ENCODE results near the gene LIX1L.

Gene LIX1L

DNA sequence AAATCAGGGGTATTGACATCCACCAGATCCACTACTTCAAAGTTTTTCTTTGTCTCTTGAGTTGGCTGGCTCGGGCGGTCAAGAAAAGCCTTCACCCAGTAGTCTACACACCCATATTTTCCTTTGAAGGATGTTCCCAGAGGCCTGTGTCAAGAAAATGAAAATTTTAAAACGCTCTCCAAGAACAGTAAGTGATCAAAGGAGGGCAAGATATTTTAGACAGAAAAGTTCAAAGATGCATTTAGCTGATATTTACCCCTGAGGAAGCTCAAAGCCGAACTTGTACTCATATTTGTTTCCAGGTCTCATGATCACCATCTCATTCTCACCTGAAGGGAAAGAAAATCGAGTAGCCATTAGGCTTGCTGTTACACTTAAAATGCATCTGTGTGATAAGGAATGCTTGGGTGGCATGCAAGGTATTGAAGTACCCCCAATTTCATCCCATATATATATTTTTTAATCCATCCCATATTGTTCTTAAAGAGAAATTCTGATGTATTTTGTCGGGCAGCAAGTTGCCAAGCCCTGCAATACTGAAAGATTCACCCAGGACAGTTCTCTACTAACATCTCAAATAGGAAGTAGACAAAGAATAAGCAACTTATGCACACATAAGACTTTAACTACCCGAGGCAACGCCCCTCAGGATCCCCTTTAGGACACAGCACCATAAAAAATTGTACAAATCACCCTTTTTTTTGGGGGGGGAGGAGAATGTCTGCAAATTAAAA is 37.5 kb upstream of the LIX1L start:
- TF ChIP-seq, protein P1, sequence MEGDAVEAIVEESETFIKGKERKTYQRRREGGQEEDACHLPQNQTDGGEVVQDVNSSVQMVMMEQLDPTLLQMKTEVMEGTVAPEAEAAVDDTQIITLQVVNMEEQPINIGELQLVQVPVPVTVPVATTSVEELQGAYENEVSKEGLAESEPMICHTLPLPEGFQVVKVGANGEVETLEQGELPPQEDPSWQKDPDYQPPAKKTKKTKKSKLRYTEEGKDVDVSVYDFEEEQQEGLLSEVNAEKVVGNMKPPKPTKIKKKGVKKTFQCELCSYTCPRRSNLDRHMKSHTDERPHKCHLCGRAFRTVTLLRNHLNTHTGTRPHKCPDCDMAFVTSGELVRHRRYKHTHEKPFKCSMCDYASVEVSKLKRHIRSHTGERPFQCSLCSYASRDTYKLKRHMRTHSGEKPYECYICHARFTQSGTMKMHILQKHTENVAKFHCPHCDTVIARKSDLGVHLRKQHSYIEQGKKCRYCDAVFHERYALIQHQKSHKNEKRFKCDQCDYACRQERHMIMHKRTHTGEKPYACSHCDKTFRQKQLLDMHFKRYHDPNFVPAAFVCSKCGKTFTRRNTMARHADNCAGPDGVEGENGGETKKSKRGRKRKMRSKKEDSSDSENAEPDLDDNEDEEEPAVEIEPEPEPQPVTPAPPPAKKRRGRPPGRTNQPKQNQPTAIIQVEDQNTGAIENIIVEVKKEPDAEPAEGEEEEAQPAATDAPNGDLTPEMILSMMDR (IDR thresholded peaks at IDR 0.05) = no peak

GRCh38 chr1:145994391-145995120 is 36.7 kb upstream of the LIX1L start:
- TF ChIP-seq, protein P1 (IDR thresholded peaks at IDR 0.05) = no peak

DNA sequence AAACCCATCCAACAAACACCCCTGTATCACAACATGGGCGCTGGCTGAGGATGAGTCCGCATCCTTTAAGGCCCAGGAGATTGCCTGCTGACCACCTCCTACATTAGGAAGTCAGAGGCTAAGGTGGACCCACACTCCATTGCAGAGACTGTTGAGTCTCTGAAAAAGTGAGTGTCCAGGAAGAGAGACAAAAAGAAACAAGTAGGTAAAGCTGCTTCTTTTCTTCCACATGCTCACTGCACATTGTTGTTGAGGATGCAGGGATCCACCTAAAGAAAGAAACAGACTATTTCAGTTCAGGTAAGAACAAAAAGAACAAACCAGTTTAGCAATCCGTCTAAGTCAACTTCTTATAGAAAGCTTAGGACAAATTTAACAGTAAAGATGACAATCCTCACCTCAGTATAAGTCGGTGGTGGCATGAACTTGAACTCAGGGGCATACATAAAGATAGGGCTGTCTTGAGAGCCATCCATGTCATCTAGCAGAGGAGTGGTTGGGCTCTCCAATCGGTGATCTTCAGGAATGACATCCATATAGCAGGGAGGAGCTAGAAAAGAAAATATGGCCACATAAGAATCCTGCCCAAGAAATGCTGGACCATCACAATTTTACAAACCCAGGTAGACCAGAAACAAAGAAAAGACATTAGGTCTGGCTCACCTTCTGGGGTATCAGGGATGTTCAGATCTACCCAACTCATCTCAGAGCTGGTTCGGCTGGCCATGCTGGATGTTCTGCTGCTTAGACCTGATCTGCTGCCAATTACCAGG is 36.0 kb upstream of the LIX1L start:
- TF ChIP-seq, protein P1 (IDR thresholded peaks at IDR 0.05) = no peak

DNA sequence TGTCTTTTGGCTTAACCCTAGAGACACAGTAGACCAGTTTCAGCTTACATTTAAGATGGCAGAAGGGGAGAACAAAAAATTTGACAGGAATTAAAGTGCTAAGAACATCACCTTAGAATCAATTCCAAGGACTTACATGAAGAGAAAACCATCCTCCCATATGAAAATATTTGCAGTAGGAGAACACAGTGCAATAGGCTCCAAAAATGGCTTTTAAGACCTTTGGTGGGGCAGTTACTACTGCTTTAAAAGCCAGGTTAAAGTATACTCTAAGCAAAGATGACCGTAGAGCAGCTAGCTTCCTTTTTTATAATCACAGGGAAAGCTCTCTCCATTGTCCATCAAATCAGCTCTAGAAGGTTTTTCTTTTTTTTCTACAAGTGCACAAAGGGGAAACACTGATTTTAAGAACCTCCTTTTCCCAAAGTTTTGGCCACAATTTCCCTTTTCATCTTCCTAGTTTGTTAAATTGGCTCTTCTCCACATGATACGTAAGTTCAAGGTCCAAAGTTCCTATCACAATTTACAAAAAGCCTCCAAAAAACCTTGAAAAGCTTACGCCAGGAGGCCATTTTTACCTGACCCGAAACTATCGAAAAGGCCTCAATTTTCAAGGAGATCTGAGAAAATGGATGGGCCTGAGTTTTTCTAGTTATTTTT is 35.3 kb upstream of the LIX1L start:
- TF ChIP-seq, protein P1 (IDR thresholded peaks at IDR 0.05) = no peak

DNA sequence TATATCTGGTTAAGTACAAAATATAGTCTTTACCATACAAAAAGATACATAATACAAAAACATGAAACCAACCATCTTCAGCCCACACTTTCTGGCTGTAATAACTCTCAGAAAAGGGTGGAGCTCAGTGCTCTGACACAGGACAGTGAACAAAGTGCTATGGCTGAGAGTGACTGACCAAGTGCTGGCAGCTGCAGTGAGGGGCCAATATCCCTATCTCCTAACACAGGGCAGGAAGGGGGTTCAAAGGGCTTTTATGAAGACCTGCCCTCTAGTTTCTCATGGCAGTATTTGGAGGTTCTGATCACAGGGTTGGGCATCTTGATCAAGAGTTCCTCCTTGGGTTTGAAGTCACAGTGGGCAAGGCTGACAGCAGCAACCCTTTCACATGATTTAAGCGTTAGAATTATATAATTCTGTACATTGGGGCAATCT is 34.7 kb upstream of the LIX1L start:
- TF ChIP-seq, protein P1 (IDR thresholded peaks at IDR 0.05) = no peak

DNA sequence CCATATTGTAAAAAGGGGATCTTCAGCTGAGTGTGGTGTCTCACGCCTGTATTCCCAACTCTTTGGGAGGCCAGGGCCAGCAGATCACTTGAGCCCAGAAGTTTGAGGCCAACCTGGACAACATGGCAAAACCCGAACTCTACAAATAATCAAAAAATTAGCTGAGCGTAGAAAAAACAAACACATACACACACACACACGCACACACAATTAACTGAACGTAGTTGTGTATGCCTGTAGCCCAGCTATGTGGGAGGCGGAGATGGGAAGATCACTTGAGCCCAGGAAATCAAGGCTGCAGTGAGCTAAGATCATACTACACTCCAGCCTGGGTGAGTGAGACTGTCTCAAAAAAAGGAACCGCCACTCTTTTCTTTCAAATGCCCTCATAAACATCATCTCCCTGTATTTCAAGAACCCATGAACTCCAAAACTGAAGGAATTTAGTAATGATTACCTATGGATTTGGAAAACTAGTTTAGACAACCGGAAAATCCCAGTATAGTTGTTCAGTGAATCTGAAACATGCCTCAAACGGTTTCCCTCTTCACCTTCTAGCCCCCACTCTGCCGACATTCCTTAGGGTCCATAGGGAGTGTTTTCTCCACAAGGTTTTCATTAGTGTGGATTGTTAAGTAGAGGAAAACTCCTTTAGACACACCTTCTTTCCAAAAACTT is 34.1 kb upstream of the LIX1L start:
- TF ChIP-seq, protein P1 (IDR thresholded peaks at IDR 0.05) = no peak
